Fibroblast of peridontal ligament (primary cell): ENCODE results near the gene KCNMA1.

ENCODE experiments used
- DNase-seq: peaks from one replicate; pipeline ENCODE4 v3.0.0-alpha.2; 2010; ENCODE audit errors: extremely low read depth

KCNMA1 gene

GRCh38 chr10:77274046-77274795, 363.4 kb downstream of the KCNMA1 start:
- DNase-seq, result no peak

DNA sequence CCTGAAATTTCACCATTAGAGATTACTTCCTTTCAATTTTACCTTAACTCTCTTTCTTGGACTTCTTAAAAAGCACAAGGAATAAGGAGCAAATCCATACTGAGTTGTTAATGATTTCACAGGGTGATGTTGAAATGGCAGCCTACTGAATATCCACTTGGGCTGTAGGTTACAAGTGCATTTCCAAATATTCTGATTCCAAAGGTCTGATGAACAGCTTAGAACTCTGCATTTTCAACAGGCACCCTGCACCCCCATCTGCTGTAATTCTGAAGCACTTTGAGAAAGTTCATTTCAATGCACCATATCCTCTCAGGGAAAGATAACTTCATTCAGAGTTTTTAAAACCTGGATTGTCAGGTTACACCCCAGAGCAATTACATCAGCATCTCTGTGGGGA, 368.4 kb downstream of the KCNMA1 start:
- DNase-seq, result no peak

GRCh38 chr10:77268721-77269120, 368.9 kb downstream of the KCNMA1 start:
- no peak for DNase-seq

- no peak for DNase-seq
Observed at GRCh38 chr10:77267703-77268675, 369.6 kb downstream of the KCNMA1 start.

DNA sequence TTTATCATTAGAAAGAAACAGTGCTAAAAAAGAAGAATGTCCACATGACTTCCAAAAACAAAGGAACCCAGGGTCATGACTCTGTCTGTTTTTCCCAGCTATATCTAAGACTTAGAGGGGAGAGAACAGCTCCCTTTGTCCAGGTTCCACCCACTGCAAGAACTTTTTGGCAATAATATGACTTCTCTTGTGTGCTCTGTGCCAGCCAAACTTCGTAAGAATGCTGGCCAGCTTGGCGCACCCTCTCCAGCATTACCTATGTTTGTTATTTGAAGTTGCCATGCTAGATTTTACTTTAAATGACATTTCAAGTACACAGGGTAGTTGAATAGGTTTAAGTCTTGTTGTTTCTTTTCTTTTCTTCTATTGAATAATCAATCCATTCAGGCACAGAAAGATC, 371.4 kb downstream of the KCNMA1 start:
- DNase-seq, result no peak

- DNase-seq, result no peak
Observed at GRCh38 chr10:77264527-77264926, 373.1 kb downstream of the KCNMA1 start.

- DNase-seq, result no peak
Observed at GRCh38 chr10:77264107-77264506, 373.5 kb downstream of the KCNMA1 start.

- no peak for DNase-seq
Observed at GRCh38 chr10:77263700-77264099, 373.9 kb downstream of the KCNMA1 start.

DNA sequence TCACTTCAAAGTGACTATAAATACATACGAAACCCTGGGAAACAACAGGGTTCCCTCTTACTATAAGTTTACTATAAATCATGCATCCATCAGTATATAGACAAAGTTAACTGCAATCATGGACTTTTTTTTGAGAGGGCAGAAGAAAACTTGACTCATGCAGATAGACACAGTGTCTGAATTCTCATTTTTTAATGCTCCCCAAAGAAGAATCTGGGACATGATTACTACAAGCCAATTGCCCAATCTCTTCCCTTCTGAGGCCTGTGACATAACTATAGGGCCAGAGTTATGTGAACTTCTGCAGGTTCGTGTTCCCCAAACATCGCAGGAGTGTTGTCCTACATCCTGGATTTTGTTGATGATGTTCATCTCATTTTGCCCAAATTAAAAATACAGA, 376.5 kb downstream of the KCNMA1 start:
- no peak for DNase-seq

DNA sequence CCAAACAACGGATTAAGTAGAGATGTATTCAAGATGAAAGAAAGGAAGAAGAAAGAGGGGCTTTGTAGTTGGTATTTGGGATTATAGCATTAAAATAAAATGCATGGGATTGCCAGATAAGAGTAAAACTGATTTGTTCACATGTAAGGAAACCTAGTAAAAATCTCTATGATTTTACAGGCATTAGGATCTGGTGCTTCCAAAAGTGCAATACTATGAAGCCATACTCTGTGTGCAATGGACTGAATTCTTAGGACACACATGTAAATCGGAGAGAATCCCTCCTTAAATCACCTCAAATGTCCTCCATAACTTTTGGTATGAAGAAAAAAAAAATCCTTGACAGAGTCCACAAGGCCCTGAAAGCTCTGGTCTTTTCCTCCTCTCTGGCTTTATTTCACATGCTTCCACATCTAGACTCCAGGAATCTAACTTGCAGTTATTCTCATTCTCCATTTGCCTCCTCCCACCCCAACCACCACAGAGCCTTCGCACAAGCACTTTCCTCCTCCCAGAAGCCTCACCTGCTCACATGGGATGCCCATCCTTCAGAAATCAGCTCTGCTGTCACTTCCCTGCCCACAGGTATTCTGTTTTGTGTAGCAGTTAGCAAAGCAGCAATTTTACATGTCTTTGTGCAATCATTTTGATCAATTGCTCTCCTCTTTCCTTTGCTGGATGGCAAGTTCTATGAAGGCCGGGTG, 378.3 kb downstream of the KCNMA1 start:
- DNase-seq, result no peak

GRCh38 chr10:77256346-77256745, 381.3 kb downstream of the KCNMA1 start:
- DNase-seq, result no peak

DNA sequence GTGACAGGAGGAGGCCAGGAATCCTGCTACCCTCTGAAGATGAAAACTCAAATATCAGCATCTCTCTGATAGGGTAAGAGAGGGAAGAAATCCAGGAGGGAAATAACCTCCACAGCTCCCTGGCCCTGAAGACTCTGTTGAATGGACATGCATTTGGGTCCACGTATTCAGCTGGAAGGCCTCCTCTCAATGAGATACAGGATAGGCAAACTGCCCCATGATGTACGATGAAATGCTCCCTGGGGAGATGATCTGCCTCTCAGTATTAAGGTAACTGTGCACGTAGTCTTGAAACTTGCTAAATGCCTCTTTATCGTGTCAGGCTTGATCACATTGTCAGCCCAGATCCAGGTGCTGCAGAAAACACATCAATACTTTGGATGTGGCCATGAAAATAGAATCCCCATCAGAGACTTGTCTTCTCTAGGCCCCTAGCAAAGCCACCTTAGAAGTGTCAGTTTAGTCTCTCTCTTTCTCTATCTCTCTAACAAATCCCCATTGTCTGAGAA, 384.0 kb downstream of the KCNMA1 start:
- no peak for DNase-seq

DNA sequence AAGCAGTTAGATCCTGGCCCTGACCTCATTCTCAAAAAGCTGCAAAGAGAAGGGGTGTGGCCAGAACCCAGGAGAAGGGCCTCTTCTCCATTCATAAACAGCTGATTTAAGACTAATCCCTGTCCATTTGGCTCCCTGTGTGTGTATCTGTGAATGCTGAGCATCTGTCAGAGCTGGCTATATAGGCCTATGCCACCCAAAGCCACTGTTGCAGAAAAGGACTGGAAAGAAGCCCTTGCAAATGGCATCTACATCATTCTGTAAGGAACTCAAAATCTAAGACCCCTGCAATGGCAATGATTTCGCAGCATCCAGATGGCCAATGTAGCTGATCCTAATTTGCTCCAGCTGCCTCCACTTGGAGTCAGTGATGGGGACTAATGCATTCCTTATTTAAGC, 384.5 kb downstream of the KCNMA1 start:
- DNase-seq, result peak; percentile 35

- DNase-seq, result no peak
Observed at GRCh38 chr10:77252380-77253146, 385.0 kb downstream of the KCNMA1 start.

GRCh38 chr10:77251297-77252013, 386.2 kb downstream of the KCNMA1 start:
- DNase-seq, result peak; percentile 65

DNA sequence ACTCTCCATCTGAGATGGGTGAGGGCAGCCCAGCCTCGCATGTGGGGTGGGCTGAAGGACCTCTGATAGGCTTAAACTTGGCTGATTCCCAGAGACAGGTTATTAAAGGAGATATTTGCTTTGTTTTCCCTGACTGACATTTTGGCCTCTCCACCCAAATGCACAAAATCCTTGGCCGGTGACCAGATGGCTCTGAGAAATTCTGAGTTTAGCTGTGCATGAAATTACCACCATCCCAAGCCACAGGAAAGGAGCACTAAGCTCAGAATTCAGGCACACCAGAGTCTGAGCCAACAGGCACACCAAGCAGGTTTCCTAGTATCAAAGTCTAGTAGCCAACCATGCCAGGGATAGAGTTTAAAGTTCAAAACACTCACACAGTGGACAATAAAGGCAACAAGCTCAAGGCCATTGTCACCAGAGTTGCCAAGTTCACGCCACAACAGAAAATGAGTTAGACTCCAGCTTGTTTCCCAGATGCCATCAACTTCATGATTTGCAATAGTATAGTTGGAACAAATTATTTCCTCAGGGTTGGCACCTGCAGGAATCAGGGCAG, 387.6 kb downstream of the KCNMA1 start:
- DNase-seq, result no peak

GRCh38 chr10:77248104-77248790, 389.4 kb downstream of the KCNMA1 start:
- DNase-seq, result no peak

- no peak for DNase-seq
Observed at GRCh38 chr10:77247031-77247990, 390.3 kb downstream of the KCNMA1 start.
